HG02885 (cell line): ENCODE data around the gene KRTAP3-1.

ENCODE experiments used
- ATAC-seq: cut with Tn5 transposase; IDR thresholded peaks from one replicate; pipeline ENCODE4 v1.9.1; 2021; ENCODE audit warnings: mild to moderate bottlenecking; ENCODE audit not compliant: unreplicated experiment, poor library complexity

KRTAP3-1 gene

GRCh38 chr17:40980596-40980995 is 28.3 kb downstream of the KRTAP3-1 start:
- ATAC-seq = no peak

DNA sequence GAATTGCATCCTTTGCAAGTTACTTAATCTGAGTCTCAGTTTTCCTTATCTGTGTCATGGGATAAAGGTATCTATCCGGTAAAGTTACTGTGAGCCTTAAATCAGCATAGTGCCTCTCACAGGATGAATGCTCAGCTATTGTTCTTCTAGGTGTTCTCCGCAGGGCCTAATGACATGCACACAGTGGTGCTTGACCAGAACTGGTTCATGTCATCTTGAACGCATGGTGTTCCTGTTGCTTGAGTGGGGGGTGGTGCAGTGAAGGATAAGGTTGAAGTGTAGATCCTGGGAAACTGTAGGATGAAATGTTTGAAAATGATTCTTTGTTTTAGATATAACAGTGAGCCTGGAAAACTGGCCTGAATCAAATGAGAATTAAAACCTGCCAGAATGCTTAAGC is 28.8 kb downstream of the KRTAP3-1 start:
- ATAC-seq = no peak

- no peak for ATAC-seq
Observed at GRCh38 chr17:40978575-40979151, 30.3 kb downstream of the KRTAP3-1 start.

DNA sequence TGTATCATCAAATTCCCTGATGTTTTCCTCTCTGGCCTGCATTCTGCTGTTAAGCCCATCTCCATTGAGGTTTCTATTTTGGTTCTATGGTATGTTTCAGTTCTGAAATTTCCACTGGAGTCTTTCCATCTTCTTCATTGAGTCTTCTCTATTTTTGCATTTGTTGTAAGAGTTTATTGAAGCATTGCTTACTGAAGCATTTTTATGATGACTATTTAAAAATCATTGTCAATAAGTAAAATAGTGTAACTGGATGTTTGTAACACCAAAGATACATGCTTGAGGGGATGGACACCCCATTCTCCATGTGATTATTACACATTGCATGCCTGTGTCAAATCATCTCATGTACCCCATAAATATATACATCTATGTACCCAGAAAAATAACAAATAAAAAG is 33.4 kb downstream of the KRTAP3-1 start:
- no peak for ATAC-seq

DNA sequence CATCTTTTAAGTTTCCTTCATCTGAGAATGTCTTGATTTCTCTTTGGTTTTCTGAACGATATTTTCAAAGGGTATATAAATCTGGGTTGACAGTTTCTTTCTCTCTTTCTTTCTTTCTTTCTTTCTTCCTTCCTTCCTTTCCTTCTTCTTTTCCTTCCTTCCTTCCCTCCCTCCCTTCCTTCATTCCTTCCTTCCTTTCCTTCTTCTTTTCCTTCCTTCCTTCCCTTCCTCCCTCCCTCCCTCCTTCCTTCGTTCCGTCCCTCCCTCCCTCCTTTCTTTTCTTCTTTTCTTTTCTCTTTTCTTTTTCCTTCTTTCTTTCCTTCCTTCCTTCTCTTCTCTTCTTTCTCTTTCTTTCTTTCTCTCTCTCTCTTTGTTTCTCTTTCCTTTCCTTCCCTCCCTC is 34.6 kb downstream of the KRTAP3-1 start:
- no peak for ATAC-seq

GRCh38 chr17:40967582-40967981 is 41.3 kb downstream of the KRTAP3-1 start:
- no peak for ATAC-seq

- no peak for ATAC-seq
Observed at GRCh38 chr17:40966848-40967247, 42.1 kb downstream of the KRTAP3-1 start, which contains the start of gene KRT39. KRT39 (minus strand) TSS chr17:40966948; CDS start chr17:40966856, 92 bp downstream.

GRCh38 chr17:40963838-40964237 is 45.1 kb downstream of the KRTAP3-1 start:
- no peak for ATAC-seq

DNA sequence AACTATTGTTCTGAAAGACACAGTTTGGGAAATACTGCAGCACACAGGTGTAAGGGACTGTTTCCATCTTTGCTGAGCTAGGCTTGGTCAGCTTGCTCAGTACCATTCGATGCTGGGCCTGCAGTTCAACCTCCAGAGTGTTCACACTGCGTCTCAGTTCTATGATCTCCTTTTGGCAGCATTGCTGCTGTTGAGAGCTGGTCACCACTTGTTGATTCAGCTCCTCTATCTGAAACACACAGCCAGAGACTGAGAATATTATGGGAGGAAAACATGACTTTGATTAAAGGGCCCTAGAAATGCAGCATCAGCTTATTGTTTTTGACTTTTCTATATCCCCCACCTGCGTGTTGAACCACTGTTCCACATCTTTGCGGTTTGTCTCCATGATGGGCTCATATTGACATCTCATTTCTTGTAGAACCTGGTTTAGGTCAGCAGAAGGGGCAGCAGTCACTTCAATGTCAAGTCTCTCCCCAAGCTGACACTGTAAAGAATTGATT is 46.8 kb downstream of the KRTAP3-1 start:
- no peak for ATAC-seq

DNA sequence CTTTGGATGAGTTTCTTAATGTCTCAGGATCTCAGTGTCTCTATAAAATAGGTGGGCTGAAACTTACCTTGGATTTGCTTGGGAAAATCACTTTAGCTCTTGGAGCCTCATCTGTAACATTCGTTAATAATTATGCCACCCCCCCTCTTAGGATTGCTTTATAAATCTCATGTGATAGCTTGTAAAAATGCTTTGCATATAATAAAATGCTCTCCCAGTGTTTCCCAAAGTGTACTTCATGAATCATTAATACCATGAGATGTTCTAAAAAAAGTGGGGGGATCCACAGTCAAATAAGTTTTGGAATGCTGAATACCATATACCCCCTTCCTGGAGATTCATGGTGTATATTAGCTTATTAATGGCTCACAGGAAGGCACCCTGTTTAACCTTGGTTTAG is 47.3 kb downstream of the KRTAP3-1 start:
- no peak for ATAC-seq

DNA sequence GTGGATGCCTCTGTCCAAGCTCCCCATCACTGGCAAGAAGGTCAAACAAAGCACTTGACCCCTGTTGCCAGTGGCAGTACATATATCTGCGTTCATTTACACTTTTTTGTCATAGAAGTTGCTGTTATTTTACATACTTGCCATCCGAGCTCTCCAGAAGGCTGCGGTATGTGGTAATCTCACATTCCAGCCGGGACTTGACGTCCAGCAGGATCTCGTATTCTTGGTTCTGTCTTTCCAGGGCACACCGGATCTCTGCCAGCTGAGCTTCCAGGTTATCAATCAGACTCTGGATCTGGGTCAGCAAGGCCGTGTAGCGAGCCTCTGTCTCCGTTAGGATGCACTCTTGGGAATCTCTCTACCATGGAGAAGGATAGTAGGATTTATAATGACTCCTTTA is 48.8 kb downstream of the KRTAP3-1 start:
- no peak for ATAC-seq
